Spleen (tissue), 7 donors: ENCODE data around the gene LRFN5.
"Not testable (repeated sequence)": the region's sequence is repeated elsewhere in the genome, so short reads cannot be mapped to it uniquely, and the experiment has no call there.

Experiments used
- CTCF ChIP-seq, 11 experiments: fragments of 200-600 bp in 7 of 11; fragments of 450-650 bp in 4 of 11; sonication (generic) in 4 of 11; IDR thresholded peaks in 8 of 11; conservative IDR thresholded peaks in 3 of 11; 1 replicate in 7 of 11; 2 replicates in 4 of 11; pipeline versions ENCODE4 v1.4.0 to v1.8.0; 2016 to 2021; ENCODE audit warnings: antibody characterized with exemption in 11 of 11, inconsistent platforms in 4 of 11, mild to moderate bottlenecking in 1 of 11
- POLR2A ChIP-seq, 3 donors: fragments of 450-650 bp; IDR thresholded peaks; one replicate each; pipeline ENCODE4 v1.5.1; 2017; ENCODE audit warnings: antibody characterized with exemption in 3 of 3, mild to moderate bottlenecking in 1 of 3
- POLR2AphosphoS5 ChIP-seq, 3 donors: sonication (generic); formaldehyde crosslinking; IDR thresholded peaks; one replicate each; pipeline ENCODE4 v1.5.1; 2017; ENCODE audit warnings: antibody characterized with exemption in 3 of 3
- donor health status: DM: no; HTN: no; CAD: no; lungs with moderate emphysema.
- donor health status: DM: no; HTN: no; CAD: no.
- donor health status: DM: no; HTN: no; CAD: no.

GRCh38 chr14:41750575-41750974, 143.9 kb downstream of the LRFN5 start:
- TF ChIP-seq POLR2A (IDR thresholded peaks at IDR 0.05); CTCF (IDR thresholded peaks at IDR 0.05 in 8 of 11, conservative IDR thresholded peaks at IDR 0.05 in 3 of 11); POLR2AphosphoS5 (IDR thresholded peaks at IDR 0.05): not testable (repeated sequence)
